CD14-positive monocyte (primary cell): ENCODE results near the gene SBK3. TPM values are rescaled to one million over a fixed set of nuclear protein-coding genes. Genes with fewer than 3 reads are reported as not detected.

Experiments used
- DNase-seq, 3 donors: peaks; one replicate each; pipeline ENCODE4 v3.0.0-alpha.2; 2011 to 2022
- H2AFZ ChIP-seq: 2 replicates; pipeline ENCODE4 v1.6.0; 2012; ENCODE audit warnings: mild to moderate bottlenecking, low read depth, low read length, inconsistent platforms; ENCODE audit not compliant: insufficient read depth, poor library complexity, severe bottlenecking
- H3K27ac ChIP-seq, 2 donors: 1 replicate in 1 of 2; 2 replicates in 1 of 2; pipeline ENCODE4 v1.5.1; 2012 to 2013; ENCODE audit warnings: low read length in 2 of 2, control low read depth in 1 of 2, inconsistent platforms in 1 of 2, low read depth in 1 of 2, mild to moderate bottlenecking in 1 of 2
- H3K27me3 ChIP-seq, 2 donors: one replicate each; pipeline versions ENCODE4 v1.6.0 to v1.6.1; 2011 to 2013; ENCODE audit warnings: low read length in 2 of 2; ENCODE audit not compliant: control insufficient read depth in 2 of 2, insufficient read depth in 2 of 2
- H3K36me3 ChIP-seq, 2 donors: replicated peaks in 1 of 2; 1 replicate in 1 of 2; 2 replicates in 1 of 2; pipeline versions ENCODE4 v1.5.1 to v1.6.1; 2012 to 2013; ENCODE audit warnings: low read length in 2 of 2, control low read depth in 1 of 2, inconsistent platforms in 1 of 2, mild to moderate bottlenecking in 1 of 2; ENCODE audit not compliant: insufficient read depth in 2 of 2, control insufficient read depth in 1 of 2
- H3K4me1 ChIP-seq, 2 donors: 1 replicate in 1 of 2; 2 replicates in 1 of 2; pipeline versions ENCODE4 v1.5.1 to v1.6.1; 2012 to 2013; ENCODE audit warnings: low read length in 2 of 2, control low read depth in 1 of 2, inconsistent platforms in 1 of 2, mild to moderate bottlenecking in 1 of 2, moderate library complexity in 1 of 2; ENCODE audit not compliant: insufficient read depth in 2 of 2, control insufficient read depth in 1 of 2
- H3K4me2 ChIP-seq: replicated peaks from 2 replicates; pipeline ENCODE3; 2012; ENCODE audit warnings: low read length, moderate library complexity, mild to moderate bottlenecking; ENCODE audit not compliant: poor library complexity, severe bottlenecking; ENCODE audit errors: extremely low read depth
- H3K4me3 ChIP-seq, 3 experiments: fragments of 200-600 bp in 1 of 3; sonication (generic) in 1 of 3; replicated peaks in 1 of 3; 1 replicate in 2 of 3; 2 replicates in 1 of 3; pipeline ENCODE4 v1.5.1; 2011 to 2013; ENCODE audit warnings: low read length in 3 of 3, mild to moderate bottlenecking in 3 of 3, control low read depth in 2 of 3, low read depth in 2 of 3, inconsistent platforms in 1 of 3, moderate library complexity in 1 of 3
- H3K79me2 ChIP-seq: 2 replicates; pipeline ENCODE4 v1.6.0; 2012; ENCODE audit warnings: mild to moderate bottlenecking, control low read depth, inconsistent platforms, low read length, moderate library complexity; ENCODE audit not compliant: insufficient read depth
- H3K9ac ChIP-seq: 2 replicates; pipeline ENCODE4 v1.6.0; 2017; ENCODE audit warnings: low read length, mild to moderate bottlenecking; ENCODE audit not compliant: insufficient read depth, poor library complexity, severe bottlenecking
- H3K9me3 ChIP-seq, 2 donors: replicated peaks in 1 of 2; 1 replicate in 1 of 2; 2 replicates in 1 of 2; pipeline versions ENCODE4 v1.5.1 to v1.6.1; 2012 to 2013; ENCODE audit warnings: low read length in 2 of 2, control low read depth in 1 of 2; ENCODE audit not compliant: control insufficient read depth in 1 of 2, insufficient read depth in 1 of 2
- H4K20me1 ChIP-seq: 2 replicates; pipeline ENCODE4 v1.6.0; 2012; ENCODE audit warnings: mild to moderate bottlenecking, low read length, control low read depth, moderate library complexity; ENCODE audit not compliant: insufficient read depth
- H3K27ac Mint-ChIP-seq, 7 donors: one replicate each; pipeline ENCODE4 v1.8.0; 2020; ENCODE audit warnings: mild to moderate bottlenecking in 7 of 7, mixed read lengths in 7 of 7, moderate library complexity in 6 of 7, inconsistent platforms in 2 of 7
- H3K27me3 Mint-ChIP-seq, 3 donors: one replicate each; pipeline ENCODE4 v1.8.0; 2021 to 2022; ENCODE audit warnings: low read depth in 3 of 3, mild to moderate bottlenecking in 3 of 3, mixed read lengths in 3 of 3, moderate library complexity in 3 of 3, inconsistent platforms in 1 of 3
- H3K36me3 Mint-ChIP-seq, 2 donors: one replicate each; pipeline ENCODE4 v1.8.0; 2020; ENCODE audit warnings: mixed read lengths in 2 of 2, inconsistent platforms in 1 of 2, mild to moderate bottlenecking in 1 of 2
- H3K4me1 Mint-ChIP-seq: one replicate; pipeline ENCODE4 v1.8.0; 2020; ENCODE audit warnings: mild to moderate bottlenecking, mixed read lengths
- H3K4me3 Mint-ChIP-seq, 2 donors: one replicate each; pipeline ENCODE4 v1.8.0; 2020; ENCODE audit warnings: mild to moderate bottlenecking in 2 of 2, mixed read lengths in 2 of 2, moderate library complexity in 1 of 2
- H3K9me3 Mint-ChIP-seq, 7 donors: one replicate each; pipeline ENCODE4 v1.8.0; 2020 to 2022; ENCODE audit warnings: mixed read lengths in 7 of 7, mild to moderate bottlenecking in 6 of 7, moderate library complexity in 6 of 7, inconsistent platforms in 2 of 7
- CTCF ChIP-seq: fragments of 200-600 bp; IDR thresholded peaks from one replicate; pipeline ENCODE4 v1.8.0; 2022; ENCODE audit warnings: antibody characterized with exemption, mild to moderate bottlenecking
- WGBS: methylation state at CpG from one replicate; pipeline ENCODE4 v1.1.5; 2013; ENCODE audit warnings: missing lambda C conversion rate; ENCODE audit not compliant: insufficient coverage; 5-methylcytosine and 5-hydroxymethylcytosine counted together
- intact Hi-C, 2 donors: fragments of 100-400 bp; cut with micrococcal nuclease; formaldehyde crosslinking; loops; one replicate each; pipeline versions ENCODE4 v1.15.0 to v1.15.1; 2023
- polyA plus RNA-seq, 3 donors: library from polyadenylated mRNA; depleted of rRNA in 1 of 3; unstranded in 2 of 3; stranded (reverse) in 1 of 3; fragments of 300-500 nt in 2 of 3; fragments of >200 nt in 1 of 3; fragmentation: Illumina TruSeq in 2 of 3; gene quantifications; 1 replicate in 2 of 3; 2 replicates in 1 of 3; pipeline ENCODE4 v1.2.3, GENCODE V29; 2012 to 2021

Gene SBK3
- polyA plus RNA-seq, 3 donors, result not detected

DNA sequence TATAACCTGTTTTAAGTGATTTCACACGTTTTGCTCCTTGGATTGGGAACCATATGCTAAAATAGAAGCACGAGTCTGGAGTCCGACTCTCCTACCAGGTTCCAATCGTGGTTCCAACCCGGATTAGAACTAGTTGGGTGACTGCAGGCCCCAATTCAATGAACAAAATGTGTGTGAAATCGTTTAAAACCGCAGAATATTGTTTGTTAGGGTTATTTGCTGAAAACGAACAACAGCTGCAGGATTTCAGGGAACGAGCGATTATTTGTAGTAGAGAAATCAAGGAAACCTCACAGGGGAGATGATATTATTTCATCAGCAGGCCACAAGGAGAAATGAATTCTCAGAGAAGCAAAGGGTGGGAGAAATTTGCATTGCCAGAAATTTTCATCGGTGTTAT, 40.4 kb downstream of the SBK3 start:
- peaks cover 5 to 11% of the 10 kb centered on the region in 2 donors for H3K4me1 ChIP-seq
- no peak overlapping the region for H3K9ac ChIP-seq
- no peaks in the 10 kb centered on the region for H4K20me1 ChIP-seq
- H3K27me3 ChIP-seq, result peaks cover 0 to 3% of the 10 kb centered on the region in 2 donors
- H3K27ac ChIP-seq, result no peak overlapping the region
- DNase-seq, result no peak
- no peaks in the 10 kb centered on the region for H3K79me2 ChIP-seq
- H3K4me3 Mint-ChIP-seq, result no peak overlapping the region
- no peak overlapping the region for H3K4me2 ChIP-seq
- no peak overlapping the region for H3K27ac Mint-ChIP-seq
- intact Hi-C loops, result loop anchor here (5.0 kb wide), 2 partner anchors 38 to 363 kb away; no protein-coding TSS in a partner anchor
- no peak overlapping the region for H3K4me3 ChIP-seq
- no peaks in the 10 kb centered on the region for H3K36me3 ChIP-seq
- H3K36me3 Mint-ChIP-seq, result peaks cover 0 to 2% of the 10 kb centered on the region in 2 donors
- peaks cover 0 to 16% (median 9%) of the 10 kb centered on the region in 7 donors for H3K9me3 Mint-ChIP-seq
- H2AFZ ChIP-seq, result no peak overlapping the region
- peaks cover 3 to 16% (median 11%) of the 10 kb centered on the region in 3 donors for H3K27me3 Mint-ChIP-seq
- H3K4me1 Mint-ChIP-seq, result peaks cover 9% of the 10 kb centered on the region
- no peaks in the 10 kb centered on the region for H3K9me3 ChIP-seq
- 86% methylated on average over 6 of the region's 11 CpGs for whole genome bisulfite sequencing
- TF ChIP-seq CTCF, result no peak

GRCh38 chr19:55504252-55504603, 41.1 kb downstream of the SBK3 start:
- Histone ChIP-seq H3K27ac (no peak overlapping the region), H3K4me1 (peaks cover 5 to 11% of the 10 kb centered on the region in 2 donors), H3K4me3 (peak overlapping the region in 2 of 3 experiments; percentile 51 to 77), H3K36me3 (no peaks in the 10 kb centered on the region), H3K79me2 (no peaks in the 10 kb centered on the region), H3K27me3 (peaks cover 0 to 3% of the 10 kb centered on the region in 2 donors), H2AFZ (peak overlapping the region; percentile 88), H3K9me3 (no peaks in the 10 kb centered on the region), H3K4me2 (peak overlapping the region; percentile 84), H3K9ac (no peak overlapping the region), H4K20me1 (no peaks in the 10 kb centered on the region)
- peak; percentile 76 for TF ChIP-seq CTCF
- Mint-ChIP-seq H3K27me3 (peaks cover 5 to 14% (median 11%) of the 10 kb centered on the region in 3 donors), H3K27ac (peak overlapping the region in 2 of 7 donors; percentile 47 to 68), H3K4me1 (peaks cover 9% of the 10 kb centered on the region), H3K36me3 (peaks cover 0 to 2% of the 10 kb centered on the region in 2 donors), H3K4me3 (peak overlapping the region in 1 of 2 donors; percentile 90), H3K9me3 (peaks cover 0 to 16% (median 9%) of the 10 kb centered on the region in 7 donors)
- DNase-seq, result no peak
- intact Hi-C loops, result loop anchor here (5.0 kb wide), 2 partner anchors 37 to 362 kb away; no protein-coding TSS in a partner anchor
- WGBS, result 16% methylated on average over 6 of the region's 13 CpGs
